ENCODE results near the gene ARRDC1.

GRCh38 chr9:137574192-137574591, 31.3 kb upstream of the ARRDC1 start:
- TF ChIP-seq CTCF (conservative IDR thresholded peaks at IDR 0.05; ENCODE audit: low read depth, low read length) (no peak), EZH2 (IDR thresholded peaks at IDR 0.05; ENCODE audit: borderline replicate concordance, low read depth, low read length, poor library complexity, severe bottlenecking) (no peak)
